GM18507 (cell line): ENCODE data around the gene BTD.

Experiments
- DNase-seq: peaks from one replicate; pipeline ENCODE4 v3.0.0; 2011; ENCODE audit warnings: low read depth; ENCODE audit not compliant: insufficient read length; ENCODE audit errors: extremely low spot score
- FAIRE-seq: peaks from 2 replicates; lab custom pipeline; 2011; peaks lifted over from hg19 to GRCh38; lab: Jason Lieb, UNC

Gene BTD

GRCh38 chr3:15601399-15602145 lies at the start of gene BTD, which contains the start of gene HACL1:
Gene BTD, plus strand, starts transcription at chr3:15601745. Its CDS starts 33,695 bp downstream, at chr3:15635440.
Gene HACL1, minus strand, starts transcription at chr3:15601569. Its CDS starts 106 bp downstream, at chr3:15601463.
- FAIRE-seq = peak; percentile 98
- peak; percentile 82 for DNase-seq

DNA sequence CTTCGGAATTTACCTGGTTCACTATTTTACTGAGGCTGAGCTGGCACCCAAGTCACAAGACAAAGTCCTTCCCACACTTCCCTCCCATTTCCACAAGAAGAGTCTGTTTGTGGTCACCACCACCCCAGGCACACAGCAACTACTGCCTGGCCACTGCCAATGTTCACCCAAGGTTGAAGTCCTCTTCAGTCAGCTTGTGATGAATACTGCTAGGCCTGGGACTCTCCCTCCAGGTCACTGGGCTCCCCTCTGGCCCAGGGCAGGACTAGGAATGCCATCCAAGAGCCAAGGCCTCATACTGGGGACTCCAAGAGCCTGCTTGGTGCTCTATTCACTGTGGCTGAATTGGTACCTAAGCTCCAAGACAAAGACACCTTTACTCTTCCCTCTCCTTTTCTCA lies 49.6 kb upstream of the BTD start:
- DNase-seq (no peak), FAIRE-seq (no peak)

DNA sequence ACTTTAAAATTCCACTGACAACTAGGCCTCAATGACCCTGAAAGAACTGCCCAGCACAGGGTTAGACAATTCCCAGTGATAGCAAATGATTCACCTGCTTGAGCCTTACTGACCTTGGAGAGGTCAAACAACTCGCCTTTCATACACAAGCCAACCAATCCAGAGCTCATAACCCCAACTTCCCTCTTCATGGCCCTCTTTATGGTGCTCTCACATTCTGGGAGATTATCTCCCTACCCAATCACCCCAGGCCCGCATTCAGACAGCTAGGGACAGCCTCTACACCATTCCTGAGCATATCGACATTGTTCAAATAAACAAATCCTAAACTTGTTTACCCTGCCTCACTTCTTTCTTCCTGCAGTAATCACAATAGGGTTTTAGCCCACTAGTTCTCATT lies 47.8 kb upstream of the BTD start:
- DNase-seq (no peak), FAIRE-seq (no peak)

DNA sequence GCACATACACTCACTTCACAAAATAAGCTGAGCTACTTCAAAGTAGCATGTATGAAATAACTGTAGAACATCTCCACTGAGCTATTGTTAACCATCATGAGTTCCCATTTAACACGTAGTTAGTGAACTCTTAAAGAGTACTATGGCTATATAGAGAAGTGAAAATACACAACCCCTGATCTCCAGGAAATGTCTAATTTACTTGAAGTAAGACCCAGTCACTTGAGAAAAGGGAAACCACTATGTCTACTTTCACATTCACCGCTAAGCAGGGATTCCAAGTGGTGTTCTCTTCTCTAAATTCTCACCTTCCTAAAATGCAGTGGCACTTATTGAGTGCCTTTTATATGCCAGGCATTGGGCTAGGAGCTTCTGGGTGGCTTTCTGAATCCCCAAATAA lies 45.0 kb upstream of the BTD start:
- no peak for DNase-seq
- FAIRE-seq = peak; percentile 94

GRCh38 chr3:15557511-15557946 lies 44.0 kb upstream of the BTD start:
- no peak for DNase-seq
- FAIRE-seq = peak; percentile 90

DNA sequence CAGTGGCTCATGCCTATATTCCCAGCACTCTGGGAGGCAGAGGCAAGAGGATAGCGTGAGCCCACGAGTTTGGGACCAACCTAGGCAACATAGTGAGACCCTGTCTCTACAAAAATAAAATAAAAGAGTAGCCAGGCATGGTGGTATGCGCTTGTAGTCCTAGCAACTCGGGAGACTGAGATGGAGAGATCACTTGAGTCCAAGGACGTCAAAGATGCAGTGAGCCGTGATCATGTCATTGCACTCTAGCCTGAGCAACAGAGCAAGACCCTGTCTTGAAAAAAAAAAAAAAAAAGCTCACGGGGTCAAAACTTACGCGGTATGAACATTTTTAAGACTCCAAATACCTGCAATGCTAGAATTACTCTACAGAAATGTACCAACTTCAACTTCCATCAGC lies 43.0 kb upstream of the BTD start:
- DNase-seq = no peak
- no peak for FAIRE-seq

DNA sequence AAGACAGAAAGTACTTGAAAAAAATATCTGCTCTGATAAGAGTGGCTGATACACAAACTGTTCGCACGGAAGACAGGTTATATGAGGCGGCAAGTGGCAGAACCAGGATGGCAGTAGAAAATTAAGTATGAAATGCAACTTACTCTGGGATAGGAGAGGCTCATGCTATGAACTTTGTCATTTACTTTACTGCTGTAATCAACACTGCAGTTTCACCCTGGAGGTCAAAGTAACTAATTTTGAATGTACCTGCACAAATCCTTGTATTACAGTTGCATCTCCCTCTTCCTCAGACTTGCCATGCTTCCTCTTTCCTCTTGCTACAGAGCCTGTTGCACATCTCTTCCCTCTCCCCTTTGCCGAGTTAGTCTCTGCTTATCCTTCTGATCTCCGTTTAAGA lies 39.0 kb upstream of the BTD start:
- FAIRE-seq (no peak), DNase-seq (no peak)

- FAIRE-seq (no peak), DNase-seq (no peak)
Measured at GRCh38 chr3:15563190-15563589, 38.4 kb upstream of the BTD start.

- FAIRE-seq (no peak), DNase-seq (no peak)
Measured at GRCh38 chr3:15572138-15572537, 29.4 kb upstream of the BTD start.

- no peak for DNase-seq
- no peak for FAIRE-seq
Measured at GRCh38 chr3:15575446-15575845, 26.1 kb upstream of the BTD start.

- FAIRE-seq (no peak), DNase-seq (no peak)
Measured at GRCh38 chr3:15576475-15576874, 25.1 kb upstream of the BTD start.

DNA sequence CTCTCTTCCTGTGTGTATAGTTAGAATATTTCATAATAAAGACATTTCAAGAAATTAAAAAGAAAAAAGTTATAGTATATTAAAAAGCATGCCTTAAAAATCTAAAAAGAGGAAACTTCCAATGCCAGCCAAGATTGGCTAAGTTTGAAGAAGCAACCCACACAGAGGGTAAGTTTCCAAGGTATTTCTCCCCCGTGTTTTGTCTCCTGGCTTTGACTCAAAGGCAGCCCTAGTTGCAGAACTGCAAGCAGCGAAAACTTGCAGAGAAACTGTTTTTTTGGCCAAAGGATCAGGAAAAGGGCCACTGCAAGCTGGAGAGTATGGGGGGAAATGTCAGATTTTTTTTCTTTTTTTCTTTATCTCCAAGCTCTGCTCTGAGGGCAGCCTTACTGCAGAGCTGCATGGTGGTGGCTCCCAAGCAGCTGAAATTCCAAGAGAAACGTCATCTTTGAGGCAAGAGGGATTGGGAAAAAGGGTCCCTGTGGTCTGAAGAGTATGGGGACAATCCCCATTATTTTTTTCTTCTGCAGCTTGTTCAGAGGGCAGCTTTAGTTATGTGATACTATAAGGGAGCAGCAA lies 23.2 kb upstream of the BTD start:
- no peak for FAIRE-seq
- no peak for DNase-seq

DNA sequence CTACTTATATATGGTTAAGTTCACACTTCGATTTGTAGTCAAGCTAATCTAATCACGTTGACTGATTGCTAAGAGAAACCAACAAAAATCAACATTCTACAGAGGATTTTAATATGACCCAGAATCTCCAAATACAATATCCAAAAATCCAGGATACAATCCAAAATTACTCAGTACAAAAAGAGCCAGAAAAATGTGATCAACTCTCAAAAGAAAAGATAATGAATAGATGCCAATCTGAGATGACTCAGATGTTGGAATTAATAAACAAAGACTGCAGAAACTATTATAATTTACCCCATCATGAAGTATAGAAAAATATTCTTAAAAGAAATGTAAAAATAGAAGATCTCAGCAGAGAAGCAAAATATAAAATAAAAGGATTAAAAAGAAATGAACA lies 22.5 kb upstream of the BTD start:
- FAIRE-seq (no peak), DNase-seq (no peak)

- DNase-seq (no peak), FAIRE-seq (no peak)
Measured at GRCh38 chr3:15581471-15582394, 19.8 kb upstream of the BTD start.

DNA sequence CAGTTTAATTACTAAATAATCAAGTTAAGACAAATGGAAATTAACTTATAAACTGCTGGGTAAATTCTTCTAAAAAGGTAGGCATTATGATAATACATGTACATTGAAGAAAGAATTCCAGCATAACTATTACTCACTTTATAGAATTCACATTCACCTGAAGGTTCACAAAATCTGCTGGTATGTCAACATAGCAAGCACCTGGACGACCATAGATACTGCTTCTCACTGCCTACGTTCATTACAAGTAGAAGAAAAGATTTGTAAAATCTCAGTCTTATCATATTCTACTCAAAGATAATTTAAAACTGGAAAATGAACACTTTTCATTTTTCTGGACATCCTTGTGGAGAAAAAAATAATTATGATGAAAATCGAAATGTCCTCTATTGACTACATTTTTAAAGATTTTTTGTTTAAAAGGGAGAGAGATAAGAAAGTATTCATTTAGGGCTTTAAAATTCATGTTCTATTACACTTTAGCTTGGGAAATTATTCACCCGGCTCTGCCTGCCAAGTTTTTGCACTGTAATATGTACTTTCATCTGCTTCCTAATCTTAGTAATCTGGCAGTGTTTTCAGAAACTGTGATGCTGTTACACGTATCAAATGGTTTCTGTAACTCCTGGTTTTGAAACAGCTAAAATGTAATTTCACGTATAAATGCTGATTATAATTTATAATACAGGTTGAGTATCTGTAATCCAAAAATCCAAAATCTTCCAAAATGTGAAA lies 16.3 kb upstream of the BTD start:
- FAIRE-seq (no peak), DNase-seq (no peak)

DNA sequence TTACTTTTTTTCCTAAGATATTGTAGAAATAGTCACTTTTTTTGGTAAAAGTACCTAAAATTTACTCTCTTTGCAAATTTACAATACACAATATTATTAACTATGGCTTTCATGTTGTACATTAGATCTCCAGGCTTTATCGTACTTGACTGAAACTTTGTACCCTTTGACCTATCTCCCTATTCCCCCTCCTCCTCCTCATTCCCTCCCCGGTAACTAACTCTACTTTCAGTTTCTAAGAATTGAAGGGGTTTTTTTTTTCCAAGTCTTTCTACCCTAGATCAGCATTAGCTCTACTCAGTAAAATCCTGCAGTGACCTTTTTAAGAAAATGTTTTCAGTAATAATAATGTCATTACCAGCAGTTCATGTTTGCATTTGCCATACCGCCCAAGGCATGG lies 10.3 kb upstream of the BTD start:
- DNase-seq = no peak
- no peak for FAIRE-seq

DNA sequence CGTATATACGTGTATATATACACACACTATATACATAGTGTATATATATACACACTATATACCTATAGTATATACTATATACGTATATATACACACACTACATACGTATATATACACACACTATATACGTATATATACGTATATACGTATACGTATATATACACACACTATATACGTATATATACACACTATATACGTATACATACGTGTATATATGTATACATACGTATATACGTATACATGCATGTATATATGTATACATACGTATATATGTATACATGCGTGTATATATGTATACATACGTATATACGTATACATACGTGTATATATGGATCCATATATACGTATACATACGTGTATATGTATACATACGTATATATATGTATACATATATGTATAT lies 9.6 kb upstream of the BTD start:
- no peak for DNase-seq
- no peak for FAIRE-seq

DNA sequence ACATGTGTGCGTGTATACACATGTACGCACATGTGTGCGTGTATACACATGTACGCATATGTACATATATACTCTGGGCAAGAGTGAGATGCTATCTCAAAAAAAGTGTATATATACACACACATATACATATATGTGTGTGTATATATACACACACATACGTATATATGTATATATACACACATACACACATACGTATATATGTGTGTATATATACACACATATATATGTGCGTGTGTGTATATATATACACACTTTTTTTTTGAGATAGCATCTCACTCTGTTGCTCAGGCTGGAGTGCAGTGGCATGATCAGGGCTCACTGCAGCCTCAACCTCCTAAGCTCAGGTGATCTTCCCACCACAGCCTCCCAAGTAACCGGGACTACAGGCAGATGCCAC lies 8.6 kb upstream of the BTD start:
- FAIRE-seq = no peak
- DNase-seq = no peak

DNA sequence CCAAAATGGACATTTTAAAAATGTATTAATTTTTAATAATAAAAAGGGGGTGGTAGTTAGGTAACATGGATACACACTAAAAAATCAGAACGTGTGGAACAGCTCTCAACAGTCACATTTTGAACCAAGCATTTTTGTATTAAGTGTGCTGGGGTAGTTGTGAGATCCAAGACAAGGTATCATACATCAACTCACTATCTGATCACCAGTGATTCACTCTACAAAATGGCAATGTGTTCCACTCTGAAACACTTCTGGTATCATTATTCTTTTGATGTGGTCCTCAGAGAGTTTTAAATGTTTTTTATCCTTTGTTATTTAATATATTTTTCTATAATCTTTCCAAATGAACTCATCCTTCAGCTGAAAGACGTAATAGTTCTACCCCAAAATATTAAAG lies 5.6 kb upstream of the BTD start:
- no peak for FAIRE-seq

DNA sequence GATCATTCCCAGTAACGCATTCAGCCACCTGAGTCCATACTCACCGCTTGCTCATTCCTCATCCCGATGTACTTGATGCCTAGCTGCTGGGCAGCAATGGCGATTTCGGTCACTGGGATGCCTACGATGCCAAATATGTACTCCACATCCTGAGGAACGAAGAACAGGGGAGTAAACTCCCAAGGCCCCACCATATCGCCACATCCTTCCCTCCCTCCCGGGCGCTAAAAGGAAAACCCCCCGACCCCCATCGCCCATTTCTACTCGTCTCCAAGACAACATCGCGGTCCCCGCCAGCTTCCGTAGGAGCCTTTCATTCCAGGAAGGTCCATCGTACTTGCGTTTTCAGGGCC lies 523 bp upstream of the BTD start:
- DNase-seq = no peak
- FAIRE-seq = no peak

More for the DNA sequence above, 5.6 kb upstream of the BTD start:
- DNase-seq = no peak
